GM20431 (cell line): ENCODE measurements around the gene KIAA1217.

Experiments
- in situ Hi-C: fragments of 300-500 bp; cut with MseI, MboI; formaldehyde crosslinking; loops from one replicate; pipeline ENCODE4 v1.15.0; 2020; ENCODE audit warnings: low sequenced_read_pairs; ENCODE audit not compliant: unreplicated experiment

Gene KIAA1217

DNA sequence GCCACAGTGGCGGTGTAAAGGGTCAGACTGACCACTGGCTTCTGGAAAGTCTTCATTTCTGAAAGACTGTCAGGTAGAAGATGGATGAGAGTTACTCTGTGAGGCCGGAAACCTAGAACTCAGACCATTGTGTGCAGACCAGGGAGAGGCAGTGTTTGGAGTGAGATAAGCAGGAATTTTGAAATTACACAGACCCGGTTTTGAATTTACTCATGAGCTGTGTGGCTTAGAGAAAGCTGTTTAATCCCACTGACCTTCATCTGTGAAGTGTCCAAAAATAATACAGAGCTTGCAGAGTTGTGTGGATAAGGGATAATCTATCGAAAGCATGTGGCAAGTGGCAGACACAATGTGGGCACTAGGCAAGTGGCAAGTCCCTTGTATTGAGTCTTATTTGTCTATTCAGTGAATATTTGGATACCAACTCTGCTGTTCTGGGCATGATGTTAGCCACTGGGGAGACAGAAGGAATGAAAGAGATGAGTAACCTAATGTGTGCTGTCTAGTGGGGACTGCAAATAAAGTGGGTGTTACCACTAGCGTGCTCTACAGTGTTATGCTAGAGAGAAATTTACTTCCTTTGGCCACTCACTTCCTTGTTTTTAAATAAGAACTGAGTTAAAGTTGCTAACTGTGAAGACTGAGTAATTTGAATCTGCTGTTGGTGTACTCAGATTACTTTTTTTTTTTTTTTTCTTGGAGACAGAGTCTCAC lies 69.4 kb downstream of the KIAA1217 start:
- in situ Hi-C loops = no loop called here

GRCh38 chr10:24279166-24279565 lies 70.2 kb downstream of the KIAA1217 start:
- in situ Hi-C loops = no loop called here

DNA sequence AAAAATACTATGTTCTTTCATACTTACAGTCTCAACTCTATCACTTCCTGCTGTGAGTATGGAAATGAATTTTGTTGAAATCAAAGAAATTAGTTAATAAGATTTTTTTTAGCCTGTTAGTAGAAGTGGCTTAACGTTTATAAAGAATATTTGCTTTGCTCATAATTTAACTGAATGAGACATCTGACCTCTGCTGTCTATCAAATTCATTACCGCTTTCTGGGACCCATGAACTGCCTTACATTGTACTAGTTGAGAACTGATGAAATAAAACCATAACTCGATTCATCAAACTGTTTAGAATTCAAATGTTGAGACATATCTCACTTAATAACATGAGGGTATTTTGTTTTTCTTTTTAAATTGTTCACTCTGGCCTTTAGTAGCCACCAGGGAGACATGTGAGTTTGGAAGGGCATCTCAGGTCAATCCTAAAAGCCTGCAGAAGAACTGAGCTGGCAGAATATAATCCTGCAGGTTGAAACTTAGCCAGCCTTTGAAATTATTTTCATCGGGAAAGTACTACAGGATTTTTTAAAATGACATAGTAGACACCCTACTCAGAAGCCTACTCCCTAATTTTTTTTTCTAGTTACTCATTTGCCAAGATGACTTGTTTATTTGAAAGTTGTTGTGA lies 78.7 kb downstream of the KIAA1217 start:
- in situ Hi-C loops = no loop called here

DNA sequence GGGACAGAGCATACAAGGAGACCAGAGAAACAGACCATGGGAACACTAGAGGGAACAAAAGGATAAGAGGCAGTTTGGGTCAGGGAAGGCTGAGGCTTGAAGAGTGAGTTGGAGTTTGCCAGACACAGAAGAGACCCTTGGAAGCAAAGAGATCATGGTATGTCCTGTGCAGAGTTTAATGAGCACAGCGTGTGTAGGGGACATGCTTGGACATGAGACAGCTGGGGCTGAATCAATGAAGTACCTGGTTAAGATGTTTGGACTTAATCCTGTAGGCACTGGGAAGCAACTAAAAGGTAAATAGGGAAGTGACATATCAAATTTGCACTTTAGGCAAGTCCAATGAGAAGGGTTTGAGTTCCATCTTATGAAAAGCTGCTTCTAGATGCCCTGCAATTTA lies 79.6 kb downstream of the KIAA1217 start:
- in situ Hi-C loops = no loop called here

GRCh38 chr10:24289235-24289634 lies 80.3 kb downstream of the KIAA1217 start:
- in situ Hi-C loops = no loop called here

- in situ Hi-C loops = no loop called here
Measured at GRCh38 chr10:24292304-24293293, 83.7 kb downstream of the KIAA1217 start.

DNA sequence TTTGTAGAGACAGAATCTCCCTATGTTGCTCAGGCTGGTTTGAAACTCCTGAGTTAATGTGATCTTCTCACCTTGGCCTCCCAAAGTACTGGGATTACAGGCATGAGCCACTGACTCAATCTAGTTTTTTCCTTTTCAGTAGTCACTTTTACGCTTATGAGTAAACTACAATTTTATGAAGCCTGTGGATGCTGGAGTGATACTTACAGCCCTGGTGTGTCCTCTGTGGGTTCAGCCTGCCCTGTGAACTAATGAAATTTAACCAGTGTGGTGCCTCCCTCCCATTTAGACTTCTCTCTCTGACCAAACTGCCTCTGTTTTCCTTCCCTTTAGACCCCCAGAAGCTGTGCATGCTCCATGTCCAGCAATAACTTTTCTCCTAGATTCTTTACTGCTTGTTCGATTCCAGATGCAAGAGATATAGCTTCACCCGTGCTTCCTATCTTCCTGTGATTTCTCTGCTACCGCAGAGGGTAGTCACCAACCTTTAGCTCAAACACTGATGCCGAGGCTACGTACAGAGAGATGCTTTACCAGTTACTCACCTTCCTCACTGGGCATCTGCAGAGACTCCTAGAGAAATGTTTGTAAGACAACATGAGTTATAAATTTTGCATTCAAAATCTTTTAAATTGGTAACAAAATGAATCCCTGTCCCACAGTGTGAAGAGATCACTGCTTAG lies 90.8 kb downstream of the KIAA1217 start:
- in situ Hi-C loops = no loop called here

- in situ Hi-C loops = no loop called here
Measured at GRCh38 chr10:24303522-24304310, 94.8 kb downstream of the KIAA1217 start.

DNA sequence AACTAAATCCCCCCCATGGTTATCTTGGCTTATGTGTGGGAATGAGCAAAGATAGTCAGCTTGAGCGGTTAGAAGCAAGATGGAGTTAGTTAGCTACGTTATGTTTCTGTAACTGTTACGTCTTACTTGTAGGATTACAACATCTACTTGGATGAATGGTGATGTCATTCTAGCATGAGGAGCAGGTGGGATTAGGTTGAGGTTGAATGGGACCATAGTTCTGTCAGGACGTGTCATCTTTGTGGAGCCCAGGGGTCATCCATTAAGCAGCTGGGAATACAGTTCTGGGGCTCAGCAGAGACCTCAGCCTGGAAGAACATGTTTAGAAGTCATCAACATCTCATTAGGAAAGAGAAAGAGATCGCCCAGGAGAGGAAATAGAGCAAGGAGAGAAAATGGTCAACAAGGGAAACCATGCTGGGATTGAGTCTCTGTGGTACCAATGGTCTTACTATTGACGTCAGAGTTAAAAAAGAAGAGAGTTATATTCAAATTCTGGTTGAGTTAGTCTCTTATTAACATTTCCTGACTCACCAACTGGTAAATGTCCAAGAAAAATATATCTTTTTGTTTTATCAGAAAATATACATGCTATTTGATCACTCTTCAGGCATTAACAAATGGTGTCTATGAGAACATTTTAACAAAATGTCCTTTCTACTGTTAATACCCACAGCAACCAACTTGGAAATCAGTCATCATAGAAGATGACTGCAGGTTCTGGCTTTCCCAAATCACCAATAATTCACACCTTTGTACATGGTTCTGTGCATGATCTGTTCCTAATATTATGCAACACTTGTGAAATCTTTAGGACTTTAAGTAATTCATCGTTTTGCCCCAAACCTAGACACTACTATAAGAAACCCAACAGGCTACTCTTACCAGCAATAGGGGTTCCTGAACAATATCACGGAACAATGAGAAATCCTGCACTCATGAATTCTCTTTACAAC lies 96.9 kb downstream of the KIAA1217 start:
- in situ Hi-C loops = no loop called here

DNA sequence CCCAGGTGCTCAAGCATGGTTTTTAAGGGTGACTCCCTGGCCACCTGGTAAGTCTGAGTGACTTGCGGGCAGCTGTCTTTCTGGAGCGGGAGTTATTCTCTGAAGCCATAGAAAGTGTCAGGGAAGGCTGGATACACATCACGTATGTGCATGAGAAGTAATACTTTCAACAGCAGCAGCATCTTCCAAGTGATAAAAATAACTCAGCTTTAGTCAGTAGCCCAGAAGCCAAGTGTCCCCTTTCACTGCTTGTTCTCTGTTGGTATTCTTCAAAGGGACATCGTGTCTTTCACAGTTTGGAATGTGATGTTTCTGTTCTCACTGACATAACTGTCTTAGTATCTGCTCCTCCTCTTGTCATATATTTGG lies 97.6 kb downstream of the KIAA1217 start:
- in situ Hi-C loops = no loop called here

DNA sequence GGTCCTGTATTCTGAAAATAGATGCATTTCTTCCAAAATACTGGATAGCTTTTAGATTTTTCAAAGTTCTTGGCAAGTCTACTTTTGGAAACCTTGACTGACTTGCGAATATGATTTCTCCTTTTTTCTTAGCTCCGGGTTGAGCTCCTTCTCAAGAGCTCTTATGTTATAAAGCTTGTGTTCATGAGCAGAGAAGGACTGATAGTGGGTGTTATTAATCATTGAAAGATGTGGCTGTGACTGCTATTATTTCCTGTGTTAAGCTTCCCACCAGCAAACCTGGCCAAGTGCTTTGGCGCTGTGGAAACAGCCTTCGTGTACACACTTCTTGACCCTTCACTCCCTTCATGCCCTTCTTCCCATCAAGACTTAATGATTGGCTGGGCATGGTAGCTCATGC lies 98.2 kb downstream of the KIAA1217 start:
- in situ Hi-C loops = no loop called here

GRCh38 chr10:24307696-24308485 lies 99.0 kb downstream of the KIAA1217 start:
- in situ Hi-C loops = no loop called here

DNA sequence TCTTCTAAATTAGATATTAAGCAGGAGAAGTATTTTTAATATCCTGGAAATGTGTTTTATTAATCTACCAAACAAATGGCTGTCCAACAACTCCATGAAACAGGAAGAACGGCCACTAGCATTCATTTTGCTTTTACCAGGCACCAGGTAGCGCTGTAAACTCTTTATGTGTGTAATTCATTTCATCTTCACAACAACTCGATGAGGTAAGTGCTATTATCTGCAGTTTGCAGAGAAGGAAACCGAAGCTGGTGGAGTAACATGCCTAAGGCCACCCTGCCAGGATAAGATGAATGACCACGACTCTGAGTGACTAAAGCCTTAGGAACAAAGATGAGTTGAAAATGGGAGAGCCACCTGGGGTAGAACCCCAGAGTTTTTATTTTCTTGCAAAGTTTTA lies 101.2 kb downstream of the KIAA1217 start:
- in situ Hi-C loops = no loop called here

GRCh38 chr10:24311888-24312287 lies 103.0 kb downstream of the KIAA1217 start:
- in situ Hi-C loops = no loop called here

DNA sequence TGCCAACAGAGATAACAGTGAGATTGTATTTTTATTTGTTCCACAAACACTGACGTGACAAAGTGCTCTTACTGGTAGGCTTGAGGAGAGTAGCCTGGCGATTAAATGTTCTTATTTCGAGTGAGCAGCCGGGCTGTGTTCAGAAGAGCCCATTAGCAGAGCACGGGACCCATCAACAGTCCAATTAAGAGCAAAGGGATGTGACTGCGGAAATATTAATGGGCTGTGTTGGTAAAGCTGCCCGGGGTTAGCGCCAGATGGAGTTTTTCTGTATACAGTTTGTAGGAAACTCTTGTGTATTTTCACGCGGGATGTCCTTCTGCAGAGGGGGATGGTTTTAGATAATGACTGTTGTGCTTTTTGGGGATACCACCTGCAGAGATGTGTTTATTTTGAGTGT lies 104.3 kb downstream of the KIAA1217 start:
- in situ Hi-C loops = no loop called here

- in situ Hi-C loops = no loop called here
Measured at GRCh38 chr10:24315211-24315610, 106.3 kb downstream of the KIAA1217 start.

DNA sequence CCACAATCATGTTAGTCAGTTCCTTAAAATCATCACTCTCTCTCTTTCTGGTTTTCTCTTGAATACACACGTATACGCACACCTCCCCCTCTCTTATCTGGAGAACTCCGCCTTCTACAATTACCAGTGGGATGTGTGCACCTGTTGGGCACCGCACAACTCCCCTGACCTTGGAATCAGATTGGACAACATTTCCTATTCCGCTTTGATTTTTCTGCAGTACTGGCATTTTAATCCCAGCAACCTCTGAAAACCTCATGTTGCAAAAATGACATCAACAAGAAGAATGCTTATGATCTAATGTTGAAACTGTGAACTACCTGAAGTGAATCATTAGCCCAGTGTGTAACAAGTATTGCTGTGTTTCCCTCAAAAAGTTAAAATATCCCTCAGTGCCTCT lies 109.6 kb downstream of the KIAA1217 start:
- in situ Hi-C loops = no loop called here

DNA sequence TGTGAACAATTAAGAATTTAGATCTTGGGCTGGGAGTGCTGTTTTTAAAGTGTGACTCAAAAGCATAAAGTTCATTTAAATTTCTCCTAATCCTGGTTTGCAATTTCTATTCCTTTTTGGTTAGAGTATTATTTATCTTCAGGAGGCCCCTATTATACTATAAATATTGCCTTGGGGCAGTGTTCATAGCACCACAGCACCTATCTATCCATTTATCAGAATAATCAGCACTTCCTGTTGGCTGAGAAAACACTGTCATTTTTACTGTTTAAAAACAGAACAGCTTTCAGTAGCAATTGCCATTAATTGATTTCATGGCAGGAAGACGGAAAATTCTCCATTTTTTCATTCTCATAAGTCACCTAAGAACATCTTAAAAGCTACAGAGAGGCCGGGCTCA lies 111.4 kb downstream of the KIAA1217 start:
- in situ Hi-C loops = no loop called here
